Neuron (in vitro differentiated cells): Measurements from ENCODE around the gene MARCO.

Experiments used
- H2AFZ ChIP-seq: one replicate; pipeline ENCODE4 v1.6.1; 2013; ENCODE audit warnings: low read depth, mild to moderate bottlenecking, inconsistent platforms, low read length, moderate library complexity
- H3K27me3 ChIP-seq: one replicate; pipeline ENCODE4 v1.6.1; 2013; ENCODE audit warnings: low read length; ENCODE audit not compliant: insufficient read depth
- H3K36me3 ChIP-seq: one replicate; pipeline ENCODE4 v1.6.1; 2013; ENCODE audit warnings: low read length; ENCODE audit not compliant: insufficient read depth
- H3K4me1 ChIP-seq: one replicate; pipeline ENCODE4 v1.6.1; 2013; ENCODE audit warnings: low read length; ENCODE audit not compliant: insufficient read depth
- H3K4me3 ChIP-seq: 2 replicates; pipeline ENCODE4 v1.5.1; 2013; ENCODE audit warnings: mild to moderate bottlenecking, low read length, moderate library complexity
- H3K9me3 ChIP-seq: one replicate; pipeline ENCODE4 v1.6.1; 2013; ENCODE audit warnings: low read length

MARCO gene

DNA sequence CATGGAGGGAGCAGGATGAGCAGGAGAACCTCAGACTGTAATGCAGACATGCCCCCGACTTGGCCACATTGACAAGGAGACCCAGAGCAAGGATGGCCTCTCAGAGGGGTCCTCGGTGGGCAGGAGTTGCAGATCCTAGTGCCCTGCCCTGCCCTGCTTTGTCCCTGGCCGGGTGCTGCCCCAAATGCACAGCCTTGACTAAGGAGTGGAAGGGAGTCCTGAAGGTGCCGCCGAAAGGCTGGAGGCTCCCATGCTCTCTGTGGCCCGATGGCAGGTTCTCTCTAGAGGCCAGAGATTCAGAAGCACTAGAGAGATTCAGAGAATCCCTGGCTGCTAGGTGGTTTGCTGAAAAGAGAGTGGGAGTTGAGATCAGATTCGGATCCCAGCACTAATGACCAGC is 64.4 kb downstream of the MARCO start:
- Histone ChIP-seq H3K4me3 (no peak overlapping the region), H3K9me3 (no peaks in the 10 kb centered on the region), H3K36me3 (no peaks in the 10 kb centered on the region), H3K27me3 (peaks cover 6% of the 10 kb centered on the region), H2AFZ (no peak overlapping the region), H3K4me1 (no peaks in the 10 kb centered on the region)

DNA sequence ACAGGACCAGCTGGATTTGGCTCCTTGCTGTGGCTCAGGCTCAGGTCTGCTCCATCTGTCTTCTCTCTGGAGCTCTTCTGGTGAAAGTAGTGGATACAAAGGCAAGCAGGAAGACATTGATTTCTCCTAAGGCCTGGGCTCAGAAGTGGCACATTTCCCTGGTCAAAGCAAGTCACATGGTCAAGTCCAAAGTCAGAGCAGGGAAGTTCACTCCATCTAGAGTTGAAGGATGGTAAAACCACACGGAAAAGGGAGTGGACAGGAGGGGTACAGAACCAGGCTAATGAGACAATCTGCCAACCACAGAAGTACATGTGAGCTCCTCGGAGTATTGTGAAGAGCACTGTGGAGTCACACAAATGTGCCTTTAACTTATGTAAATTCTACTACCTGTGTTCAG is 66.1 kb downstream of the MARCO start:
- Histone ChIP-seq H3K36me3 (no peaks in the 10 kb centered on the region), H2AFZ (no peak overlapping the region), H3K4me1 (no peaks in the 10 kb centered on the region), H3K27me3 (peaks cover 17% of the 10 kb centered on the region), H3K4me3 (no peak overlapping the region), H3K9me3 (no peaks in the 10 kb centered on the region)

GRCh38 chr2:119009110-119009509 is 67.1 kb downstream of the MARCO start:
- Histone ChIP-seq H2AFZ (no peak overlapping the region), H3K9me3 (no peaks in the 10 kb centered on the region), H3K27me3 (peaks cover 19% of the 10 kb centered on the region), H3K36me3 (no peaks in the 10 kb centered on the region), H3K4me3 (no peak overlapping the region), H3K4me1 (no peaks in the 10 kb centered on the region)

DNA sequence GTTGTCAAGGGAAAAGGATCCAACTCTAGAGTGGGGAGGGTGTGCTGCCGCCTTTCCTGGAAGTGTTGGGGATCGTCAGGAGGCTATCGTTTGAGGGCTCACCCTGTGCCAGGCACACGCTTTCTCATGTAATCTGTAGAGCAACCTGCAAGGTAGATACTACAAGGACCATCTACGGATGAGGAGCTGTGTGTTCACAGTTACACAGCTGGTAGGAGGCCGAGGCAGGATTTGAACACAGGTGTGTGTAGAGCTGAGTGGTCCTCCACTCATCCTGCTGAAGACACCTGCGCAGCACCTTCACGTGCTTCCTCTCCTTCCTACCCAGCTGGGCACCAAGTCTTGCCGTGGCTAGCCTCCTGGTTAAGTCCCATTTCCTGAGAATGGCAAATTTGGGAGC is 68.3 kb downstream of the MARCO start:
- Histone ChIP-seq H3K4me1 (no peaks in the 10 kb centered on the region), H3K36me3 (no peaks in the 10 kb centered on the region), H3K27me3 (peaks cover 19% of the 10 kb centered on the region), H3K9me3 (no peaks in the 10 kb centered on the region), H2AFZ (no peak overlapping the region), H3K4me3 (no peak overlapping the region)

DNA sequence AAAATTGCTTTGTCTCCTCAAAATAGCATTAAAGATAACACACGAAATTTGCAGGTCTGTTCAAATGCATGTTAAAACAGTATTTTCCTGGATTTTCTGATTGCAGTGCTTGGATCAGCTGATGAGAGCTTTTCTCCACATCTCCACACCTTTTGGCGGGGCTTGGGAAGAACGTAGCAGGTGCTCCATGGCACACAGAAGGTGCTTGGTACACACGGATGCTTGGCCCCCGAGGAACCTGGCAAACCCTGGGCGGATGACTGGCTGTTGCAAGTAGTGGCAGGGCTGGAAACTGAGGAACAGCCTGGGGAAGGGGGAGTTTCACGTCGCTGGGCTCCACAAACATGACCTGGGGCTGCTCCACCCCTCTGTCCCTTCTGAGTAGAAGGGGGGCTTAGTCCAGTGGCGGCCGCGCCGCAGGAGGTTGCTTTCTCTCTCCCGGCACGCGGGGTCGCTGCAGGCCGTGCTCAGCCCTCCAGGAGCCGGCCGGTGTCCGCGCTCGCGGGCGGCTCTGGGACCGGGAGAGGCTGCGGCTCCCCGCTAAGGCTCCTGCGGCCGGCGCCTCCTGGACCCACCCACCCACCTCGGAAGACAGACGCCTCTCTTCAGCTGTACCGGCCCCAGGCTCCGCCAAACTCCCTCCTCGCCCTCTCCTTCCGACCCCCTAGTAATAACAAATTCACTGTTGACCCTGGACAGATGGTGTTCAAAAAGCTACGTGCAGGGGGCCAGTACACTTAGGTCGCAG is 69.3 kb downstream of the MARCO start:
- Histone ChIP-seq H2AFZ (no peak overlapping the region), H3K9me3 (no peaks in the 10 kb centered on the region), H3K4me3 (no peak overlapping the region), H3K27me3 (peaks cover 19% of the 10 kb centered on the region), H3K4me1 (no peaks in the 10 kb centered on the region), H3K36me3 (no peaks in the 10 kb centered on the region)

DNA sequence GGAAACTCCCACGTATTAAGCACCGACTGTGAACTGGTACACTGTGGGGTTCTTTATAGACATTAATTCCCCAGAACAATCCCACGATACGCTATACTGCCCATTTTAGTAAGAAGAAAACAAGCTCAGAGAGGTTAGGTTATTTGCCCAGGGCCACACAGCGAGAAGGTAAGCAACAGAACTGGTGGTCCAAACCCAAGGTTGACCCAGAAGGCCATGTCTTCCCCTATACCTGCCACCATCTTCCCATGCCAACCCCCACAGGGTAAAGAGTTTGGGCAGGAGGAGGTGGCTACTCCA is 69.9 kb downstream of the MARCO start:
- H3K4me3 ChIP-seq: no peak overlapping the region
- H3K9me3 ChIP-seq: no peaks in the 10 kb centered on the region
- no peaks in the 10 kb centered on the region for H3K36me3 ChIP-seq
- no peaks in the 10 kb centered on the region for H3K4me1 ChIP-seq
- no peak overlapping the region for H2AFZ ChIP-seq
- peaks cover 19% of the 10 kb centered on the region for H3K27me3 ChIP-seq

DNA sequence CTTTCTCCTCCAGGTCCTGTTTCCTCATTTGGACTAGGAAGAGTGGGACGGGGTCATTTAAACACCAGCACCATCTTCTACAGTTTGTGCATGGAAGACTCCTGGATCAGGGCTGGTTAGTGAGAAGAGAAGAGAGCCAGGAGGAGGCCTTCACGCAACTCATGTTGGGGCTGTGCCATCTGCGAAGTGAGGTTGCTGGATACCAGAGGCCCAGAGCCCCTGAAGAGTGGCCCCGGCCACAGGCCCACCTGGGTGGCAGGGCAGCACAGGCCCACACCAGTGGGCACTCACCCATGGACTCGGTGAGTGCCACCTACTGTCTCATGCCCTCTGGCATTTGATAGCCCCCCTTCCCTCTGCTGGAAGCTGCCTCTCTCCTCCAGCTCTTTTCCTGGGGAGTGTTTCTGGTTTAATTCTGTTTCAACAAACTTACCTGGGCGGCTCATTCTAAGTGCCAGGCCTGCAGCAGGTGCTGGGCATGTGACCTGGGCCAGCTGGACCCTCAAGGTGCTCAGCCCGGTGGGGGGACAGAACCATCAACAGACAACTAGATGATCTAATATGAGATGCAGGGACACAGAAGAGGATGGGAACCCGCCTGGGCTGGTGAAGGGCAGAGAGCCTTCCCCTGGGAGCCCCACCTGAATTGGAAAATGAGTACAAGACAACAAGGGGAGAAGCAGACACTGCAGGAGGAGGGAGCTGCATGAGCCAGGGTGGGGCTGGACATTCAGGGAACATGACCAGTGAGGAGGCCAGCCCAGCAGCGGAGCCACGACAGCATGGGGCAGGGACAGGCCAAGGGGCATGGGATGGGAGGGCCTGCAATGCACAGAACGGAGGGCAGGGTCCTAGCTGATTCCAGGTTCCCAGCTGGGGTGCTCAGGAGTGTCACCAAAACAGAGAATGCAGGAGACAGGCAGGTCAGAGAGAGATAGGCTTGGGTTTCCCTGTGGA is 70.6 kb downstream of the MARCO start:
- Histone ChIP-seq H2AFZ (no peak overlapping the region), H3K4me1 (no peaks in the 10 kb centered on the region), H3K36me3 (no peaks in the 10 kb centered on the region), H3K4me3 (no peak overlapping the region), H3K27me3 (peaks cover 19% of the 10 kb centered on the region), H3K9me3 (no peaks in the 10 kb centered on the region)

GRCh38 chr2:119013671-119014070 is 71.7 kb downstream of the MARCO start:
- no peaks in the 10 kb centered on the region for H3K4me1 ChIP-seq
- H2AFZ ChIP-seq: no peak overlapping the region
- no peak overlapping the region for H3K4me3 ChIP-seq
- peaks cover 19% of the 10 kb centered on the region for H3K27me3 ChIP-seq
- H3K36me3 ChIP-seq: no peaks in the 10 kb centered on the region
- no peaks in the 10 kb centered on the region for H3K9me3 ChIP-seq

GRCh38 chr2:119015845-119016244 is 73.9 kb downstream of the MARCO start:
- no peaks in the 10 kb centered on the region for H3K9me3 ChIP-seq
- H3K27me3 ChIP-seq: peaks cover 16% of the 10 kb centered on the region
- H3K4me3 ChIP-seq: no peak overlapping the region
- no peak overlapping the region for H2AFZ ChIP-seq
- H3K4me1 ChIP-seq: no peaks in the 10 kb centered on the region
- no peaks in the 10 kb centered on the region for H3K36me3 ChIP-seq

DNA sequence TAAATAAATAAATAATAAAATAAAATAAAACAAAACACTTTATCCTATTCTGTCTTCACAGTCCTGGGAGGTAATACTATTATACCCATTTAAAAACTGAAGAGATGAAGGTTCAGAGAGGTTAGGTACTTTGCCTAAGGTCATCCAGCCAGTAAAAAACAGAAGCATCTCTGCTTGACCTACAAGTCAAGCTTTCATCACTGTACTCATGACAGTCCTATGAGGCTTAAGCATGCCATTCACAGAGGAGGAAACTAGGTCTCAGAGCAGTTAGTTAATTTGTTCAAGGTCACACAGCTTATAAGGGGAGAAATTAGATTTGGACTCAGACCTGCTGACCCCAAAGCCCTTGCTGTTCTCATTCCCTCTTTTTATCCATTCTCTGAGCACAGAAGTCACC is 77.5 kb downstream of the MARCO start:
- Histone ChIP-seq H2AFZ (no peak overlapping the region), H3K27me3 (no peaks in the 10 kb centered on the region), H3K36me3 (no peaks in the 10 kb centered on the region)

GRCh38 chr2:119022678-119023077 is 80.7 kb downstream of the MARCO start:
- Histone ChIP-seq H3K4me1 (no peaks in the 10 kb centered on the region), H2AFZ (no peak overlapping the region), H3K36me3 (no peaks in the 10 kb centered on the region), H3K4me3 (no peak overlapping the region), H3K27me3 (no peaks in the 10 kb centered on the region), H3K9me3 (no peaks in the 10 kb centered on the region)

More for the DNA sequence above, 77.5 kb downstream of the MARCO start:
- H3K4me3 ChIP-seq: no peak overlapping the region
- H3K9me3 ChIP-seq: no peaks in the 10 kb centered on the region
- no peaks in the 10 kb centered on the region for H3K4me1 ChIP-seq

DNA sequence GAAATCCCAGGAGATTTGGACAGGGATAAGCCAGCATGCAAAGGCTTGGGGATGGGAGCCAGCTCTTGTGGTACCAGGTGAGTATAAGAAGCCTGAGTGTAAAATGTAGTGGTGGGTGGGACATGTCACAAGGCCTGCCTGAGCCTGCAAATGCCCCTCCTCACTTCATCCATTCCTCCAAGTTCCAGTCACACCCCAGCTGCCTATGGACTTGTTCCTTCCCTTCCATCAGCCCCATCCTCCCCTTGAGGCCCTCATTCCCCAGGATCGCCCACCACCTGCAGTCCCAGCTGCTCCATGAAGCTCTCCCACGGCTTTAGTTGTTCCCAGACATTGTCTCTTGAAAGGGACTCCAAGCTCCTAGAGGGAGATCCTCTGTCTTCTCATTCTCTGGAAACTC is 81.5 kb downstream of the MARCO start:
- H3K4me1 ChIP-seq: no peaks in the 10 kb centered on the region
- no peaks in the 10 kb centered on the region for H3K27me3 ChIP-seq
- H3K4me3 ChIP-seq: no peak overlapping the region
- H2AFZ ChIP-seq: no peak overlapping the region
- no peaks in the 10 kb centered on the region for H3K9me3 ChIP-seq
- H3K36me3 ChIP-seq: no peaks in the 10 kb centered on the region

- no peaks in the 10 kb centered on the region for H3K27me3 ChIP-seq
These were observed 82.2 kb downstream of the MARCO start for GRCh38 chr2:119024152-119024551.

More at GRCh38 chr2:119024152-119024551, 82.2 kb downstream of the MARCO start:
- no peaks in the 10 kb centered on the region for H3K36me3 ChIP-seq
- H3K4me1 ChIP-seq: no peaks in the 10 kb centered on the region
- H3K4me3 ChIP-seq: no peak overlapping the region
- H2AFZ ChIP-seq: no peak overlapping the region
- no peaks in the 10 kb centered on the region for H3K9me3 ChIP-seq
